Esophagus muscularis mucosa (tissue), 4 donors: ENCODE data around the gene NCAN. TPM values are rescaled to one million over a fixed set of nuclear protein-coding genes. Genes with fewer than 3 reads are reported as not detected.

ENCODE experiments used
- DNase-seq: peaks from one replicate; pipeline ENCODE4 v3.0.0-alpha.2; 2017; ENCODE audit errors: extremely low spot score
- H3K27ac ChIP-seq, 4 donors: fragments of 200-600 bp; sonication (generic); replicated peaks in 1 of 4; 1 replicate in 3 of 4; 2 replicates in 1 of 4; pipeline ENCODE4 v1.5.1; 2016 to 2019; ENCODE audit warnings: mild to moderate bottlenecking in 1 of 4
- H3K27me3 ChIP-seq, 4 donors: fragments of 200-600 bp; sonication (generic); one replicate each; pipeline versions ENCODE4 v1.5.1 to v1.6.0; 2016 to 2019
- H3K36me3 ChIP-seq, 4 donors: fragments of 200-600 bp; sonication (generic); one replicate each; pipeline ENCODE4 v1.5.1; 2016 to 2019
- H3K4me1 ChIP-seq, 4 donors: fragments of 200-600 bp; sonication (generic); one replicate each; pipeline ENCODE4 v1.5.1; 2016 to 2019
- H3K4me3 ChIP-seq, 4 donors: fragments of 200-600 bp; sonication (generic); 1 replicate in 2 of 4; 2 replicates in 2 of 4; pipeline ENCODE4 v1.5.1; 2016 to 2019; ENCODE audit warnings: mild to moderate bottlenecking in 4 of 4, moderate library complexity in 1 of 4
- H3K9me3 ChIP-seq, 4 donors: fragments of 200-600 bp; sonication (generic); 1 replicate in 3 of 4; 2 replicates in 1 of 4; pipeline ENCODE4 v1.5.1; 2016 to 2019
- EP300 ChIP-seq: sonication (generic); formaldehyde crosslinking; IDR thresholded peaks from one replicate; pipeline ENCODE4 v1.6.1; 2017; ENCODE audit warnings: antibody characterized with exemption
- POLR2A ChIP-seq: fragments of 450-650 bp; IDR thresholded peaks from one replicate; pipeline ENCODE4 v1.6.1; 2017; ENCODE audit warnings: antibody characterized with exemption, moderate library complexity, mild to moderate bottlenecking, low read depth
- POLR2AphosphoS5 ChIP-seq, 2 donors: sonication (generic); formaldehyde crosslinking; IDR thresholded peaks; one replicate each; pipeline ENCODE4 v1.6.1; 2017; ENCODE audit warnings: antibody characterized with exemption in 2 of 2
- WGBS: methylation state at CpG from one replicate; pipeline ENCODE4 v1.1.5; 2018; 5-methylcytosine and 5-hydroxymethylcytosine counted together
- intact Hi-C: fragments of 100-400 bp; cut with DNase I; formaldehyde crosslinking; loops from one replicate; pipeline ENCODE4 v1.15.1; 2023
- total RNA-seq, 4 donors: library from RNA; depleted of rRNA; stranded (reverse); fragments of >200 nt; gene quantifications; one replicate each; pipeline versions ENCODE4 v1.1.0 to v1.2.1, GENCODE V29; 2016
- TF ChIP-seq, protein P1 (sequence below), 3 experiments: fragments of 200-600 bp in 2 of 3; fragments of 450-650 bp in 1 of 3; sonication (generic) in 2 of 3; IDR thresholded peaks; one replicate each; pipeline ENCODE4 v1.5.1; 2017 to 2019; ENCODE audit warnings: antibody characterized with exemption in 3 of 3, mild to moderate bottlenecking in 2 of 3, moderate library complexity in 1 of 3

NCAN gene
- total RNA-seq, 4 donors from 2014 or later, result 0.17 TPM; not detected in 3

DNA sequence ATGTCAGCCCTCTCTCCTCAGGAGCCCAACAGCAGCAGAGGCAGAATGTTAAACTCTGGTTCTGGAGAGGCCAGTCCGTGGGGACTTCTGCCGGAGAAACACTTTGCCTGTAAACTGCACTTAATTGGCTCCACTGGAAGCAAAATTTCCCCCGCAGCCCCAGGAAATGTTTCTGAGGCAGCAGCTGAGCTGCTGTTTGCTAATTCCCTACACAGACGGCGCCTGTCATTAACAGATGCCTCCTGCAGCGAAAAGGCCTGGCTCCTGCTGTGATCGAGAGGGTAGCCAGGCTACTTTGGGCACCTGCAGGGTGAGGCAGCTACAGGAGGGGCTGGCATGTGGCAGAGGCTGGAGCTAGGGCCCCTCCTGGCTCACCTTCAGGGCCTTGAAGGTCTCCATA is 66.6 kb downstream of the NCAN start:
- intact Hi-C loops, result no loop called here
- Histone ChIP-seq H3K9me3 (no peaks in the 10 kb centered on the region), H3K36me3 (peaks cover 51 to 86% (median 80%) of the 10 kb centered on the region in 4 donors), H3K4me1 (peaks cover 2 to 9% (median 4%) of the 10 kb centered on the region in 4 donors), H3K27ac (no peak overlapping the region), H3K4me3 (no peak overlapping the region), H3K27me3 (peaks cover 0 to 14% (median 1%) of the 10 kb centered on the region in 4 donors)
- no peak for DNase-seq
- 91% methylated on average over 5 of the region's 7 CpGs for WGBS
- TF ChIP-seq POLR2AphosphoS5 (IDR thresholded peaks at IDR 0.05) (no peak), EP300 (no peak), POLR2A (no peak)
- TF ChIP-seq, protein P1, sequence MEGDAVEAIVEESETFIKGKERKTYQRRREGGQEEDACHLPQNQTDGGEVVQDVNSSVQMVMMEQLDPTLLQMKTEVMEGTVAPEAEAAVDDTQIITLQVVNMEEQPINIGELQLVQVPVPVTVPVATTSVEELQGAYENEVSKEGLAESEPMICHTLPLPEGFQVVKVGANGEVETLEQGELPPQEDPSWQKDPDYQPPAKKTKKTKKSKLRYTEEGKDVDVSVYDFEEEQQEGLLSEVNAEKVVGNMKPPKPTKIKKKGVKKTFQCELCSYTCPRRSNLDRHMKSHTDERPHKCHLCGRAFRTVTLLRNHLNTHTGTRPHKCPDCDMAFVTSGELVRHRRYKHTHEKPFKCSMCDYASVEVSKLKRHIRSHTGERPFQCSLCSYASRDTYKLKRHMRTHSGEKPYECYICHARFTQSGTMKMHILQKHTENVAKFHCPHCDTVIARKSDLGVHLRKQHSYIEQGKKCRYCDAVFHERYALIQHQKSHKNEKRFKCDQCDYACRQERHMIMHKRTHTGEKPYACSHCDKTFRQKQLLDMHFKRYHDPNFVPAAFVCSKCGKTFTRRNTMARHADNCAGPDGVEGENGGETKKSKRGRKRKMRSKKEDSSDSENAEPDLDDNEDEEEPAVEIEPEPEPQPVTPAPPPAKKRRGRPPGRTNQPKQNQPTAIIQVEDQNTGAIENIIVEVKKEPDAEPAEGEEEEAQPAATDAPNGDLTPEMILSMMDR (IDR thresholded peaks at IDR 0.05), result no peak

DNA sequence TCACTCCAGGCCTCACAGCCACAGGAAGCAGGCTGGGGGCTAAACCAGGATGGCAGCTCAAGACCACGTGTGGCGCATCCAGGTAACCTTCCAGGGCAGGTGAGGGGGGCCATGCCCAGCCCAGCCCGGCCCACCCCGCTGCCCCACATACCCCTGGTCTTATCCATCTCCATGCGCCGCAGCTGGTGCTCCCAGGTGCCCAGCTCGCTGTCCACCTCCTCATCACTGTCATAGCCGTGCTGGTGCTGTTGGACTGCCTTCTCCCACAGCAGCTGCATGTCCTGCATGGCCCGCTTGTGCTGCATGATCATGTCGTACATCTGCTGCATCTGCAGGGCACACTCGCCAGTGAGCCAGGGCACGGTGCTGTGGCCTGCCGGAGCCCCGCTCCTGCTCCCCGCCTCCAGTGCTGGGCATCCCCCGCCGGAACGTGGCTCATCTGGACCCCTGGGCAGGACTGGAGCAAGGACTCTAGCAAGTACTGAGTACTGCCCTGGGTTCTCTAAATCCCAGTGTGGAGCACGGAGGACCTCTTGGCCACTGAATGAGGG is 67.4 kb downstream of the NCAN start:
- no peak for TF ChIP-seq POLR2A
- no peak for DNase-seq
- H3K4me3 ChIP-seq, result no peak overlapping the region
- 98% methylated on average over 9 of the region's 19 CpGs for WGBS
- peaks cover 0 to 3% (median 0%) of the 10 kb centered on the region in 4 donors for H3K4me1 ChIP-seq
- H3K9me3 ChIP-seq, result no peaks in the 10 kb centered on the region
- H3K27ac ChIP-seq, result no peak overlapping the region
- intact Hi-C loops, result no loop called here
- H3K36me3 ChIP-seq, result peaks cover 59 to 94% (median 87%) of the 10 kb centered on the region in 4 donors
- H3K27me3 ChIP-seq, result peaks cover 0 to 6% (median 0%) of the 10 kb centered on the region in 4 donors

DNA sequence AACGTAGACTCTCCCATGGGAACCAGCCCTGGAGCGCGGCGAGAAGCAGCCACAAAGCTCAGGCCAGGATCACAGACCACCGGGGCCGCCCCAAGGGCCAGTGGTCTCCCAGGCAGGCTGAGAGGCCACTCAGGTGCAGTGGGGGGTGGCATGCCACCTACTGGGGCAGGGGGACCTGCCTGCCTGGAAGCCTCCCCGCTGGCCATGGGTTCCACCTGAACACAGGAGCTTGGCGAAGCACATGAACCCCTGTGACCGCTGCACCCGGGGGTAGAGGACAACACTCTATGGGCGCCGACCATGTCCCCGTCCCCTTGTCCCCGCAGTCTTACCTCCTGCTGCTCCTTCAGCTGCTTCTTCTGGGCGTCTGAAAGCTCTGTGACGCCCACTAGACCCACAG is 68.1 kb downstream of the NCAN start:
- no peaks in the 10 kb centered on the region for H3K4me1 ChIP-seq
- WGBS, result 98% methylated on average over 11 of the region's 16 CpGs
- no peak overlapping the region for H3K4me3 ChIP-seq
- no peak overlapping the region for H3K27ac ChIP-seq
- no peak for DNase-seq
- intact Hi-C loops, result no loop called here
- H3K36me3 ChIP-seq, result peaks cover 60 to 100% (median 90%) of the 10 kb centered on the region in 4 donors
- no peak for TF ChIP-seq POLR2A
- TF ChIP-seq EP300, result no peak
- TF ChIP-seq, protein P1 (IDR thresholded peaks at IDR 0.05), result no peak
- peaks cover 0 to under 1% (median 0%) of the 10 kb centered on the region in 4 donors for H3K27me3 ChIP-seq
- no peaks in the 10 kb centered on the region for H3K9me3 ChIP-seq

- peaks cover 60 to 100% (median 89%) of the 10 kb centered on the region in 4 donors for H3K36me3 ChIP-seq
- no peak overlapping the region for H3K4me3 ChIP-seq
- H3K27ac ChIP-seq, result no peak overlapping the region
- H3K27me3 ChIP-seq, result no peaks in the 10 kb centered on the region
- no peaks in the 10 kb centered on the region for H3K4me1 ChIP-seq
- H3K9me3 ChIP-seq, result no peaks in the 10 kb centered on the region
- intact Hi-C loops, result no loop called here
- no peak for DNase-seq
- WGBS, result 93% methylated on average over 10 of the region's 16 CpGs
- TF ChIP-seq EP300, result no peak
- TF ChIP-seq POLR2AphosphoS5 (IDR thresholded peaks at IDR 0.05), result no peak
- no peak for TF ChIP-seq POLR2A
- TF ChIP-seq, protein P1 (IDR thresholded peaks at IDR 0.05), result no peak
Measured at GRCh38 chr19:19280561-19280960, 68.8 kb downstream of the NCAN start.

GRCh38 chr19:19285686-19286085 is 73.9 kb downstream of the NCAN start:
- DNase-seq, result no peak
- intact Hi-C loops, result no loop called here
- H3K4me1 ChIP-seq, result no peaks in the 10 kb centered on the region
- H3K27ac ChIP-seq, result no peak overlapping the region
- 95% methylated on average over 10 of the region's 10 CpGs for WGBS
- no peaks in the 10 kb centered on the region for H3K27me3 ChIP-seq
- no peak overlapping the region for H3K4me3 ChIP-seq
- TF ChIP-seq POLR2A (no peak), POLR2AphosphoS5 (IDR thresholded peaks at IDR 0.05) (no peak), EP300 (no peak)
- TF ChIP-seq, protein P1 (IDR thresholded peaks at IDR 0.05), result no peak
- H3K36me3 ChIP-seq, result peaks cover 33 to 100% (median 86%) of the 10 kb centered on the region in 4 donors
- no peaks in the 10 kb centered on the region for H3K9me3 ChIP-seq
